Parathyroid adenoma (tissue), 2 donors: Measurements from ENCODE around the gene TFDP3.
A peak's percentile ranks its signal among the peaks of the same experiment; 100 is the strongest.

Experiments
- H2AFZ ChIP-seq: fragments of 300-600 bp; sonication (generic); one replicate; pipeline ENCODE4 v1.7.0; 2017; ENCODE audit warnings: antibody characterized with exemption, mild to moderate bottlenecking
- H3K27ac ChIP-seq: fragments of 300-600 bp; sonication (generic); one replicate; pipeline ENCODE4 v1.7.0; 2017
- H3K27me3 ChIP-seq: fragments of 300-600 bp; sonication (generic); one replicate; pipeline ENCODE4 v1.7.0; 2017; ENCODE audit warnings: low read length; ENCODE audit not compliant: control insufficient read depth, insufficient read depth
- H3K36me3 ChIP-seq: fragments of 300-600 bp; sonication (generic); one replicate; pipeline ENCODE4 v1.7.0; 2017; ENCODE audit warnings: low read length; ENCODE audit not compliant: control insufficient read depth, insufficient read depth
- H3K4me1 ChIP-seq: fragments of 300-600 bp; sonication (generic); one replicate; pipeline ENCODE4 v1.7.0; 2017; ENCODE audit warnings: control low read depth
- H3K4me2 ChIP-seq: fragments of 300-600 bp; sonication (generic); one replicate; pipeline ENCODE4 v1.7.0; 2017; ENCODE audit warnings: low read length
- H3K4me3 ChIP-seq: fragments of 300-600 bp; sonication (generic); one replicate; pipeline ENCODE4 v1.7.0; 2017; ENCODE audit warnings: low read depth, low read length
- H3K79me2 ChIP-seq: fragments of 300-600 bp; sonication (generic); one replicate; pipeline ENCODE4 v1.7.0; 2017; ENCODE audit warnings: control low read depth
- H3K9ac ChIP-seq: fragments of 300-600 bp; sonication (generic); one replicate; pipeline ENCODE4 v1.7.0; 2017; ENCODE audit warnings: mild to moderate bottlenecking
- H3K9me3 ChIP-seq: fragments of 300-600 bp; sonication (generic); one replicate; pipeline ENCODE4 v1.7.0; 2017; ENCODE audit warnings: low read length; ENCODE audit not compliant: control insufficient read depth
- CTCF ChIP-seq: fragments of 300-600 bp; sonication (generic); IDR thresholded peaks from one replicate; pipeline ENCODE4 v1.7.0; 2017; ENCODE audit warnings: antibody characterized with exemption, mild to moderate bottlenecking
- donor health status: primary hyperparathyroidism.

TFDP3 gene

DNA sequence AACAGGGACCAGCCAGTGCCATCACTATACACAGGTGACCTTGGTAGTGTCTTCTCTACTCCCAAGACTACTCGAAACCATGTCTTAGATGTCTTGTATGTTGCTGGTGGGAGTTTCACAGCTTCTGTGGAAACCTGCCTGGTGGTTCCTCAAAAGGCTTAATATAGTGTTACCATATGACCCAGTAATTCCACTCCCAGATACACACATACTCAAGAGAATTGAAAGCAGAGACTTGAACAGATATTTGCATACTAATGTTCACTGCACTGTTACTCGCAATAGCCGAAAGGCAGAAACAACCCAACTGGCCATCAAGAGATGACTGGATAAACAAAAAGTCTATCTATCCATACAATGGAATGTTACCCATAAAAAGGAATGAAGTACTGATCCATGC lies 3.1 kb downstream of the TFDP3 start:
- TF ChIP-seq CTCF = no peak
- Histone ChIP-seq H3K4me3 (no peak overlapping the region), H3K4me1 (no peaks in the 10 kb centered on the region), H3K27ac (no peak overlapping the region), H2AFZ (no peak overlapping the region), H3K36me3 (no peaks in the 10 kb centered on the region), H3K27me3 (no peaks in the 10 kb centered on the region), H3K9ac (no peak overlapping the region), H3K9me3 (no peaks in the 10 kb centered on the region), H3K79me2 (no peaks in the 10 kb centered on the region), H3K4me2 (no peak overlapping the region)

- no peaks in the 10 kb centered on the region for H3K9me3 ChIP-seq
- H3K27me3 ChIP-seq = no peaks in the 10 kb centered on the region
- H3K36me3 ChIP-seq = no peaks in the 10 kb centered on the region
- H2AFZ ChIP-seq = no peak overlapping the region
- no peaks in the 10 kb centered on the region for H3K4me1 ChIP-seq
- H3K4me2 ChIP-seq = no peak overlapping the region
- H3K4me3 ChIP-seq = no peak overlapping the region
- TF ChIP-seq CTCF = no peak
- no peak overlapping the region for H3K9ac ChIP-seq
- no peak overlapping the region for H3K27ac ChIP-seq
- H3K79me2 ChIP-seq = no peaks in the 10 kb centered on the region
Measured at GRCh38 chrX:133214301-133214700, 3.9 kb downstream of the TFDP3 start.

DNA sequence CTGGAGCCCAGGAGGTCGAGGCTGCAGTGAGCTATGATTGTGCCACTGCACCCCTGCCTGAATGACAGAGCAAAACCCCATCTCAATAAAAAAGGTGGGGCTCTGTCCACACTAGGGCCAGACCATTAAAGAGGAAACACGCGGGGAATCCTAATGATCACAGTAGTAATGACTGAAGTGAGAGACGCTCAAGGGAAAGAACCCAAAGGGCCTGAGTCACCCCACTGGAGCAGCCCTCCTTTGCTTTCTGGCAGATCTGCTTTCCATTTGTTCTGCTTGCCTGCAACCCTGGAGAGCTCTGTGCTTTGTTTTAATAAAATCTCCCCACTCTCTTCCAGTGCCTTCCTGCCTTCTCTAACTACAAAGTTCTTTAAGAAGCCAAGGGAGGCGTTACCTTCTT lies 5.0 kb downstream of the TFDP3 start:
- Histone ChIP-seq H3K4me1 (no peaks in the 10 kb centered on the region), H3K9me3 (no peaks in the 10 kb centered on the region), H3K9ac (no peak overlapping the region), H2AFZ (no peak overlapping the region), H3K36me3 (no peaks in the 10 kb centered on the region), H3K27me3 (no peaks in the 10 kb centered on the region), H3K4me2 (no peak overlapping the region), H3K27ac (no peak overlapping the region), H3K79me2 (no peaks in the 10 kb centered on the region), H3K4me3 (no peak overlapping the region)
- no peak for TF ChIP-seq CTCF

DNA sequence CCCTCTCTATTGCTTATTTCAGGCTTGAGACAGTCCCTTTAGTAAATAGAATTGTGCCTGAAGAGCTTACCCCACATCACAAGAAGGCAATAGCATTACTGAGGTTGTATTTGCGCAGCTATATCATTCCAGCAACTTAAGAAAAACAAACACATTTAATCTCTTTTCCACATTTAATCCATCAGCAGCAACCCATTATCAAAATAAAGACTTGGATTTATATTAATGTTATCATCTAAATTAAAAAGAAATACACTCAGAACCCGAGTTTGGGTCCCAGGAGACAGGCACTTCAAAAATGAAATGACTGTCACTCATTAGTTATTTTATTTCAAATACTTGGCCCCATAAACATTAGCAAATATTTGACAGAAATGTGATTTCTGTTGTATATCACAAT lies 10.4 kb downstream of the TFDP3 start:
- Histone ChIP-seq H3K27me3 (no peaks in the 10 kb centered on the region), H3K27ac (no peak overlapping the region), H3K4me3 (no peak overlapping the region), H3K79me2 (no peaks in the 10 kb centered on the region), H3K4me2 (no peak overlapping the region), H3K9me3 (no peaks in the 10 kb centered on the region), H3K36me3 (no peaks in the 10 kb centered on the region), H2AFZ (no peak overlapping the region), H3K9ac (no peak overlapping the region), H3K4me1 (no peaks in the 10 kb centered on the region)
- no peak for TF ChIP-seq CTCF

DNA sequence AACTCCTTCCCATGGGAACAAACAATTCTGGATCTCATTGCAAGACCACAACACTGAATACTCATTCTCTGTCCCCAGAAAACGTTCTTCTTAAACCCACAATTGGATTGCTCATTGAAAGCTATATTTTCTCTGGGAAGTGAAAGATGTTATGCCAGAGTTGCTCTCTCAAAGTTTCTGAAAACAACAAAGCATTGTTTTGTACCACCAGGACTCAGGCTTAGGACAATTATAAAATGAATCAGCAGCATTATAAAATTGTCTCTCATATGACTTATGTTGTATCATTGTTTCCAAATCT lies 26.5 kb downstream of the TFDP3 start:
- Histone ChIP-seq H3K9me3 (no peaks in the 10 kb centered on the region), H3K79me2 (no peaks in the 10 kb centered on the region), H3K27me3 (no peaks in the 10 kb centered on the region), H3K4me3 (no peak overlapping the region), H3K36me3 (no peaks in the 10 kb centered on the region), H3K9ac (no peak overlapping the region), H3K27ac (no peak overlapping the region), H3K4me2 (no peak overlapping the region), H2AFZ (peak overlapping the region; percentile 56), H3K4me1 (peaks cover 5% of the 10 kb centered on the region)
- TF ChIP-seq CTCF = no peak
